ENCODE data around the gene ANKDD1B. TPM values are rescaled to one million over a fixed set of nuclear protein-coding genes. Genes with fewer than 3 reads are reported as not detected.
A peak's percentile ranks its signal among the peaks of the same experiment; 100 is the strongest.

ANKDD1B gene
- total RNA-seq, 1 experiment from 2014 or later, result 0.84 TPM

- Histone ChIP-seq H3K9me3 (ENCODE audit: control insufficient read depth in 1 of 2, insufficient read depth in 1 of 2, low read depth in 1 of 2, low read length in 2 of 2) (no peaks in the 10 kb centered on the region), H3K4me3 (replicated peaks in 1 of 2; ENCODE audit: low read depth in 1 of 2, low read length in 2 of 2) (no peak overlapping the region), H3K27ac (ENCODE audit: low read depth, low read length) (no peak overlapping the region), H4K20me1 (ENCODE audit: insufficient read depth) (no peaks in the 10 kb centered on the region), H3K36me3 (ENCODE audit: control insufficient read depth in 1 of 2, insufficient read depth in 2 of 2, low read length in 2 of 2) (peaks cover 10 to 11% of the 10 kb centered on the region in 2 experiments; a peak in 3 of 4 replicates), H3K9ac (ENCODE audit: low read length) (no peak overlapping the region), H3K27me3 (ENCODE audit: insufficient read depth, low read length) (no peaks in the 10 kb centered on the region), H3K4me2 (ENCODE audit: low read length) (peak overlapping the region; percentile 14; the same call in 1 of the 2 replicates), H3K79me2 (ENCODE audit: insufficient read depth, low read length) (peaks cover 44% of the 10 kb centered on the region), H2AFZ (ENCODE audit: low read depth, low read length, poor library complexity, severe bottlenecking) (no peak overlapping the region), H3K9me2 (ENCODE audit: insufficient read depth) (no peaks in the 10 kb centered on the region), H3K4me1 (ENCODE audit: control insufficient read depth in 1 of 2, insufficient read depth in 2 of 2, low read length in 2 of 2) (peaks cover 0 to 9% of the 10 kb centered on the region in 2 experiments; a peak in 2 of 4 replicates)
- RAD21 ChIA-PET (ENCODE audit: low non-redundant PET in 1 of 2, low total read pairs in 2 of 2, uncharacterized antibody in 2 of 2, unreplicated experiment in 2 of 2), result no interaction called here
- TF ChIP-seq ZBTB33 (IDR thresholded peaks at IDR 0.05; ENCODE audit: extremely low read depth, insufficient replicate concordance, low read length) (no peak), JUND (IDR thresholded peaks at IDR 0.05) (no peak), SRF (IDR thresholded peaks at IDR 0.05; ENCODE audit: low read depth) (no peak)
- DNase-seq (ENCODE audit: low read depth, low spot score) (no peak), ATAC-seq (no peak)
- intact Hi-C loops (cut with micrococcal nuclease), result no loop called here
- POLR2A ChIA-PET, result no interaction called here
- CTCF ChIA-PET, result no interaction called here
- no TSS peak for BruUV-seq (replicated peaks)
These were observed 96.8 kb downstream of the ANKDD1B start for GRCh38 chr5:75707911-75708509.

- Histone ChIP-seq H3K4me3 (replicated peaks in 1 of 2; ENCODE audit: low read depth in 1 of 2, low read length in 2 of 2) (no peak overlapping the region), H3K4me2 (ENCODE audit: low read length) (no peak overlapping the region), H3K9me2 (ENCODE audit: insufficient read depth) (no peaks in the 10 kb centered on the region), H3K27me3 (ENCODE audit: insufficient read depth, low read length) (no peaks in the 10 kb centered on the region), H3K36me3 (ENCODE audit: control insufficient read depth in 1 of 2, insufficient read depth in 2 of 2, low read length in 2 of 2) (peaks cover 0 to 11% of the 10 kb centered on the region in 2 experiments; a peak in 3 of 4 replicates), H3K79me2 (ENCODE audit: insufficient read depth, low read length) (peaks cover 70% of the 10 kb centered on the region), H3K4me1 (ENCODE audit: control insufficient read depth in 1 of 2, insufficient read depth in 2 of 2, low read length in 2 of 2) (peaks cover 0 to 9% of the 10 kb centered on the region in 2 experiments; a peak in 2 of 4 replicates), H3K9ac (ENCODE audit: low read length) (no peak overlapping the region), H4K20me1 (ENCODE audit: insufficient read depth) (no peaks in the 10 kb centered on the region), H3K27ac (ENCODE audit: low read depth, low read length) (no peak overlapping the region), H3K9me3 (ENCODE audit: control insufficient read depth in 1 of 2, insufficient read depth in 1 of 2, low read depth in 1 of 2, low read length in 2 of 2) (no peaks in the 10 kb centered on the region), H2AFZ (ENCODE audit: low read depth, low read length, poor library complexity, severe bottlenecking) (no peak overlapping the region)
- BruUV-seq (replicated peaks), result no TSS peak
- ChIA-PET POLR2A (no interaction called here), RAD21 (ENCODE audit: low non-redundant PET in 1 of 2, low total read pairs in 2 of 2, uncharacterized antibody in 2 of 2, unreplicated experiment in 2 of 2) (no interaction called here), CTCF (no interaction called here)
- intact Hi-C loops (cut with micrococcal nuclease), result no loop called here
- no peak for TF ChIP-seq CTCF (IDR thresholded peaks at IDR 0.05 in 2 of 3, conservative IDR thresholded peaks at IDR 0.05 in 1 of 3; ENCODE audit: borderline replicate concordance in 1 of 3, insufficient read depth in 1 of 3, low read depth in 2 of 3, low read length in 2 of 3)
- no peak for TF ChIP-seq EZH2phosphoT487 (IDR thresholded peaks at IDR 0.05; ENCODE audit: borderline replicate concordance)
- no peak for ATAC-seq
- DNase-seq (ENCODE audit: low read depth, low spot score), result no peak
These were observed 99.4 kb downstream of the ANKDD1B start for GRCh38 chr5:75710637-75711036.

All from HCT116 (cell line).